ENCODE results near the gene CAP2. TPM values are rescaled to one million over a fixed set of nuclear protein-coding genes. Genes with fewer than 3 reads are reported as not detected.

Gene CAP2
- total and polyA plus RNA-seq, 9 of the 15 experiments (the other 6 are each of a cell fraction or from before 2014, with no cell fraction given), result not detected

DNA sequence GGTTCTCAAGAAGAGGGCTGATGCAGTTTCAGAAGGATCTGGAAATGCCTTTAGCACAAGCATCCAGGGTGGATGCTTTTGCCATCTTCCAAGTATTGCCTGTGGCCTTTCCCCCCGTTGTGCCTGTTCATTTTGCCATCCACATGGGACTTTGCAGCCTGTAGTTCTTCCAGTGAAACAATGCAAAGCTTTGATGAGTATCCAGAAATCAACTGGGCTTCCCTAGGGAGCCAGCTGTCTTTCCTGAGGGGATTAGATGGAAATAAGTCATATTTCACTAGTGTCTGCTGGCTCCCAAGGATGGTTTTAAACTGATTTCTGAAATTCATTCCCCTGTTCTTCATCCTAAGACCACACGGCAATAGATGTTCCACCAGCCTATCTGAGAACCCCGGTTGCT lies 63.3 kb downstream of the CAP2 start (continued):
- no peak for TF ChIP-seq TAL1 (IDR thresholded peaks at IDR 0.05)

DNA sequence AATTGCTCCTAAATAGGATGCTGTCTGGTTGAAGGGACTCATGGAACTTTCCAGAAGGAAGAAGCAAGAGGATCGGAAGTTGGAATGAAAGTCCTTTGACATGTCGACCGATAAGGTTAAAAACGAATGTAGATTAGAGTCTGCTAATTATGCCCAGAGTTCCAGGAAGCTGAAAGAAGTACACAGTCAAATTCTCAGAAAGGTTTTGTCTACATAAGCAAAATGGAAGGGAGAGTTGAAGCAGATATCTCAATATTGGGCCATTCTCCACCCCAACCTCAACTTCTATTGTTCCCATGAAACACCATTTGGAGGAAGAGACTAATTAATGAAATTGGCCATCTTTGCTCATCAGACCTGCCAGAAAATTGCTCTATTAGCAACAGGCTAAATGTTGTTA lies 64.0 kb downstream of the CAP2 start:
- no TSS peak for BruUV-seq (replicated peaks)
- ATAC-seq (no peak), FAIRE-seq (no peak), DNase-seq (ENCODE audit: extremely low read depth in 1 of 4, low spot score in 3 of 4) (no peak)
- Histone ChIP-seq H4K20me1 (replicated peaks; ENCODE audit: control insufficient read depth, insufficient read depth, low read length) (no peaks in the 10 kb centered on the region), H3K36me3 (ENCODE audit: control insufficient read depth, insufficient read depth, low read length) (no peaks in the 10 kb centered on the region), H3K4me1 (replicated peaks in 1 of 2; ENCODE audit: control insufficient read depth in 2 of 2, insufficient read depth in 2 of 2, low read length in 2 of 2) (peaks cover 0 to 13% of the 10 kb centered on the region in 2 experiments; a peak in 3 of 5 replicates), H3K79me2 (ENCODE audit: control insufficient read depth, insufficient read depth, low read length) (no peaks in the 10 kb centered on the region), H3K4me3 (no peak overlapping the region), H3K4me2 (ENCODE audit: insufficient read depth, low read length) (no peak overlapping the region), H3K27ac (ENCODE audit: extremely low read depth, low read depth, low read length) (no peak overlapping the region), H2AFZ (ENCODE audit: low read depth, low read length) (no peak overlapping the region), H3K27me3 (ENCODE audit: control insufficient read depth in 2 of 2, insufficient read depth in 2 of 2, low read length in 2 of 2) (peaks cover 8 to 33% of the 10 kb centered on the region in 2 experiments; a peak in 4 of 5 replicates), H3K9me1 (ENCODE audit: control insufficient read depth, insufficient read depth, low read length) (no peaks in the 10 kb centered on the region), H3K9me3 (replicated peaks; ENCODE audit: control insufficient read depth, insufficient read depth, low read depth, low read length) (no peaks in the 10 kb centered on the region), H3K9ac (ENCODE audit: insufficient read depth in 1 of 2, low read depth in 2 of 2, low read length in 2 of 2) (no peak overlapping the region)
- ChIA-PET CTCF (ENCODE audit: low intra/inter-chr PET ratio) (no interaction called here), POLR2A (no interaction called here)
- in situ Hi-C loops (cut with MboI) (no loop called here), intact Hi-C loops (cut with micrococcal nuclease) (no loop called here)
- 1% methylated on average over 4 of the region's 4 CpGs for WGBS (ENCODE audit: insufficient coverage, low coverage, missing lambda C conversion rate)
- TF ChIP-seq BDP1 (IDR thresholded peaks at IDR 0.05; ENCODE audit: insufficient read depth, insufficient read length), result no peak
- TF ChIP-seq, protein P1, sequence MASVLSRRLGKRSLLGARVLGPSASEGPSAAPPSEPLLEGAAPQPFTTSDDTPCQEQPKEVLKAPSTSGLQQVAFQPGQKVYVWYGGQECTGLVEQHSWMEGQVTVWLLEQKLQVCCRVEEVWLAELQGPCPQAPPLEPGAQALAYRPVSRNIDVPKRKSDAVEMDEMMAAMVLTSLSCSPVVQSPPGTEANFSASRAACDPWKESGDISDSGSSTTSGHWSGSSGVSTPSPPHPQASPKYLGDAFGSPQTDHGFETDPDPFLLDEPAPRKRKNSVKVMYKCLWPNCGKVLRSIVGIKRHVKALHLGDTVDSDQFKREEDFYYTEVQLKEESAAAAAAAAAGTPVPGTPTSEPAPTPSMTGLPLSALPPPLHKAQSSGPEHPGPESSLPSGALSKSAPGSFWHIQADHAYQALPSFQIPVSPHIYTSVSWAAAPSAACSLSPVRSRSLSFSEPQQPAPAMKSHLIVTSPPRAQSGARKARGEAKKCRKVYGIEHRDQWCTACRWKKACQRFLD (CRISPR knock-in tag; IDR thresholded peaks at IDR 0.05), result no peak
- TF ChIP-seq NBN (IDR thresholded peaks at IDR 0.05; ENCODE audit: low read depth), result no peak
- TF ChIP-seq MEIS2 (IDR thresholded peaks at IDR 0.05; ENCODE audit: partially characterized antibody), result peak; percentile 3
- TF ChIP-seq GATAD2A (IDR thresholded peaks at IDR 0.05), result no peak
- TF ChIP-seq FOXK2 (conservative IDR thresholded peaks at IDR 0.05 in 1 of 2, IDR thresholded peaks at IDR 0.05 in 1 of 2; ENCODE audit: low read depth in 2 of 2), result no peak
- TF ChIP-seq CXXC5 (CRISPR knock-in tag; IDR thresholded peaks at IDR 0.05), result no peak
- TF ChIP-seq ZNF24 (IDR thresholded peaks at IDR 0.05), result no peak
- no peak for TF ChIP-seq MCM7 (IDR thresholded peaks at IDR 0.05)
- peak; percentile 55; the same call in 1 of the 2 replicates for TF ChIP-seq SOX6 (IDR thresholded peaks at IDR 0.05)
- TF ChIP-seq C11orf30 (IDR thresholded peaks at IDR 0.05; ENCODE audit: low read depth), result peak; percentile 48; the same call in 1 of the 2 replicates
- TF ChIP-seq, protein P2, sequence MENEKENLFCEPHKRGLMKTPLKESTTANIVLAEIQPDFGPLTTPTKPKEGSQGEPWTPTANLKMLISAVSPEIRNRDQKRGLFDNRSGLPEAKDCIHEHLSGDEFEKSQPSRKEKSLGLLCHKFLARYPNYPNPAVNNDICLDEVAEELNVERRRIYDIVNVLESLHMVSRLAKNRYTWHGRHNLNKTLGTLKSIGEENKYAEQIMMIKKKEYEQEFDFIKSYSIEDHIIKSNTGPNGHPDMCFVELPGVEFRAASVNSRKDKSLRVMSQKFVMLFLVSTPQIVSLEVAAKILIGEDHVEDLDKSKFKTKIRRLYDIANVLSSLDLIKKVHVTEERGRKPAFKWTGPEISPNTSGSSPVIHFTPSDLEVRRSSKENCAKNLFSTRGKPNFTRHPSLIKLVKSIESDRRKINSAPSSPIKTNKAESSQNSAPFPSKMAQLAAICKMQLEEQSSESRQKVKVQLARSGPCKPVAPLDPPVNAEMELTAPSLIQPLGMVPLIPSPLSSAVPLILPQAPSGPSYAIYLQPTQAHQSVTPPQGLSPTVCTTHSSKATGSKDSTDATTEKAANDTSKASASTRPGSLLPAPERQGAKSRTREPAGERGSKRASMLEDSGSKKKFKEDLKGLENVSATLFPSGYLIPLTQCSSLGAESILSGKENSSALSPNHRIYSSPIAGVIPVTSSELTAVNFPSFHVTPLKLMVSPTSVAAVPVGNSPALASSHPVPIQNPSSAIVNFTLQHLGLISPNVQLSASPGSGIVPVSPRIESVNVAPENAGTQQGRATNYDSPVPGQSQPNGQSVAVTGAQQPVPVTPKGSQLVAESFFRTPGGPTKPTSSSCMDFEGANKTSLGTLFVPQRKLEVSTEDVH (IDR thresholded peaks at IDR 0.05; ENCODE audit: low read depth, partially characterized antibody), result no peak
- no peak for TF ChIP-seq SNIP1 (IDR thresholded peaks at IDR 0.05; ENCODE audit: low read depth)
- no peak for TF ChIP-seq FOXK1 (CRISPR knock-in tag; IDR thresholded peaks at IDR 0.05; ENCODE audit: borderline replicate concordance)
- no peak for TF ChIP-seq ZBTB17 (CRISPR knock-in tag; IDR thresholded peaks at IDR 0.05)
- no peak for TF ChIP-seq HDAC8 (tag; IDR thresholded peaks at IDR 0.05)
- no peak for TF ChIP-seq NR2F6 (CRISPR knock-in tag; IDR thresholded peaks at IDR 0.05)
- TF ChIP-seq BMI1 (IDR thresholded peaks at IDR 0.05; ENCODE audit: low read length), result no peak
- no peak for TF ChIP-seq ZNF830 (CRISPR knock-in tag; IDR thresholded peaks at IDR 0.05)
- TF ChIP-seq ZNF316 (IDR thresholded peaks at IDR 0.05), result peak; percentile 62
- peak; percentile 21; the same call in 1 of the 2 replicates for TF ChIP-seq MAFF (IDR thresholded peaks at IDR 0.05; ENCODE audit: low read length)
- no peak for TF ChIP-seq CTBP1 (IDR thresholded peaks at IDR 0.05; ENCODE audit: borderline replicate concordance)
